ENCODE results near the gene GPC5. TPM values are rescaled to one million over a fixed set of nuclear protein-coding genes. Genes with fewer than 3 reads are reported as not detected.
A peak's percentile ranks its signal among the peaks of the same experiment; 100 is the strongest.

GPC5 gene
- total and polyA plus RNA-seq, 4 donors = 15.2 to 54.4 (median 24.0) TPM

- Histone ChIP-seq H3K9me3 (ENCODE audit: control insufficient read depth, insufficient read depth, low read length) (no peaks in the 10 kb centered on the region), H3K4me3 (ENCODE audit: low read depth, low read length) (no peak overlapping the region), H3K27me3 (ENCODE audit: control insufficient read depth, insufficient read depth, low read length) (no peaks in the 10 kb centered on the region), H3K4me1 (ENCODE audit: control insufficient read depth, insufficient read depth, low read length) (no peaks in the 10 kb centered on the region), H3K36me3 (ENCODE audit: control insufficient read depth, insufficient read depth, low read length) (no peaks in the 10 kb centered on the region), H3K27ac (ENCODE audit: low read depth, low read length) (no peak overlapping the region)
- peak in 4 of 6 donors; percentile 5 to 66 (median 42) for DNase-seq (ENCODE audit: low read depth in 4 of 6, low spot score in 6 of 6)
- 33% methylated on average over 1 of the region's 2 CpGs for WGBS (ENCODE audit: insufficient coverage)
These were observed 348.8 kb downstream of the GPC5 start for GRCh38 chr13:91747186-91747585.

- Histone ChIP-seq H3K27me3 (ENCODE audit: control insufficient read depth, insufficient read depth, low read length) (no peaks in the 10 kb centered on the region), H3K36me3 (ENCODE audit: control insufficient read depth, insufficient read depth, low read length) (no peaks in the 10 kb centered on the region), H3K27ac (ENCODE audit: low read depth, low read length) (no peak overlapping the region), H3K4me1 (ENCODE audit: control insufficient read depth, insufficient read depth, low read length) (no peaks in the 10 kb centered on the region), H3K9me3 (ENCODE audit: control insufficient read depth, insufficient read depth, low read length) (no peaks in the 10 kb centered on the region), H3K4me3 (ENCODE audit: low read depth, low read length) (no peak overlapping the region)
- DNase-seq (ENCODE audit: low read depth in 4 of 6, low spot score in 6 of 6) = no peak
- WGBS (ENCODE audit: insufficient coverage) = 100% methylated on average over 1 of the region's 4 CpGs
These were observed 350.1 kb downstream of the GPC5 start for GRCh38 chr13:91748416-91749089.

- 82% methylated on average over 1 of the region's 1 CpG for WGBS (ENCODE audit: insufficient coverage)
- H3K4me1 ChIP-seq (ENCODE audit: control insufficient read depth, insufficient read depth, low read length) = no peaks in the 10 kb centered on the region
- H3K4me3 ChIP-seq (ENCODE audit: low read depth, low read length) = no peak overlapping the region
- H3K36me3 ChIP-seq (ENCODE audit: control insufficient read depth, insufficient read depth, low read length) = no peaks in the 10 kb centered on the region
- no peak overlapping the region for H3K27ac ChIP-seq (ENCODE audit: low read depth, low read length)
- no peaks in the 10 kb centered on the region for H3K9me3 ChIP-seq (ENCODE audit: control insufficient read depth, insufficient read depth, low read length)
- DNase-seq (ENCODE audit: low read depth in 4 of 6, low spot score in 6 of 6) = no peak
- no peaks in the 10 kb centered on the region for H3K27me3 ChIP-seq (ENCODE audit: control insufficient read depth, insufficient read depth, low read length)
These were observed 360.3 kb downstream of the GPC5 start for GRCh38 chr13:91758724-91759123.

GRCh38 chr13:91762957-91763356, 364.5 kb downstream of the GPC5 start:
- Histone ChIP-seq H3K36me3 (ENCODE audit: control insufficient read depth, insufficient read depth, low read length) (no peaks in the 10 kb centered on the region), H3K27ac (ENCODE audit: low read depth, low read length) (no peak overlapping the region), H3K9me3 (ENCODE audit: control insufficient read depth, insufficient read depth, low read length) (no peaks in the 10 kb centered on the region), H3K4me3 (ENCODE audit: low read depth, low read length) (no peak overlapping the region), H3K4me1 (ENCODE audit: control insufficient read depth, insufficient read depth, low read length) (no peaks in the 10 kb centered on the region), H3K27me3 (ENCODE audit: control insufficient read depth, insufficient read depth, low read length) (no peaks in the 10 kb centered on the region)
- DNase-seq (ENCODE audit: low read depth in 4 of 6, low spot score in 6 of 6) = no peak
- 93% methylated on average over 2 of the region's 4 CpGs for WGBS (ENCODE audit: insufficient coverage)

- H3K36me3 ChIP-seq (ENCODE audit: control insufficient read depth, insufficient read depth, low read length) = no peaks in the 10 kb centered on the region
- DNase-seq (ENCODE audit: low read depth in 4 of 6, low spot score in 6 of 6) = no peak
- no peak overlapping the region for H3K4me3 ChIP-seq (ENCODE audit: low read depth, low read length)
- H3K27me3 ChIP-seq (ENCODE audit: control insufficient read depth, insufficient read depth, low read length) = no peaks in the 10 kb centered on the region
- no peak overlapping the region for H3K27ac ChIP-seq (ENCODE audit: low read depth, low read length)
- H3K9me3 ChIP-seq (ENCODE audit: control insufficient read depth, insufficient read depth, low read length) = no peaks in the 10 kb centered on the region
- WGBS (ENCODE audit: insufficient coverage) = no CpG with 5 or more reads among the region's 7 CpGs
- H3K4me1 ChIP-seq (ENCODE audit: control insufficient read depth, insufficient read depth, low read length) = no peaks in the 10 kb centered on the region
These were observed 366.1 kb downstream of the GPC5 start for GRCh38 chr13:91764527-91764926.

GRCh38 chr13:91767651-91768050, 369.2 kb downstream of the GPC5 start:
- WGBS (ENCODE audit: insufficient coverage) = no CpG with 5 or more reads among the region's 4 CpGs
- H3K4me3 ChIP-seq (ENCODE audit: low read depth, low read length) = no peak overlapping the region

GRCh38 chr13:91768746-91769145, 370.3 kb downstream of the GPC5 start:
- WGBS (ENCODE audit: insufficient coverage) = 100% methylated on average over 1 of the region's 2 CpGs
- Histone ChIP-seq H3K27ac (ENCODE audit: low read depth, low read length) (no peak overlapping the region), H3K27me3 (ENCODE audit: control insufficient read depth, insufficient read depth, low read length) (no peaks in the 10 kb centered on the region)

More at GRCh38 chr13:91767651-91768050, 369.2 kb downstream of the GPC5 start:
- Histone ChIP-seq H3K27me3 (ENCODE audit: control insufficient read depth, insufficient read depth, low read length) (no peaks in the 10 kb centered on the region), H3K36me3 (ENCODE audit: control insufficient read depth, insufficient read depth, low read length) (no peaks in the 10 kb centered on the region), H3K27ac (ENCODE audit: low read depth, low read length) (no peak overlapping the region), H3K9me3 (ENCODE audit: control insufficient read depth, insufficient read depth, low read length) (no peaks in the 10 kb centered on the region), H3K4me1 (ENCODE audit: control insufficient read depth, insufficient read depth, low read length) (no peaks in the 10 kb centered on the region)
- DNase-seq (ENCODE audit: low read depth in 4 of 6, low spot score in 6 of 6) = peak in 2 of 6 donors; percentile 17 to 50

GRCh38 chr13:91771229-91771628, 372.8 kb downstream of the GPC5 start:
- no peaks in the 10 kb centered on the region for H3K4me1 ChIP-seq (ENCODE audit: control insufficient read depth, insufficient read depth, low read length)
- DNase-seq (ENCODE audit: low read depth in 4 of 6, low spot score in 6 of 6) = no peak
- H3K36me3 ChIP-seq (ENCODE audit: control insufficient read depth, insufficient read depth, low read length) = no peaks in the 10 kb centered on the region
- H3K27me3 ChIP-seq (ENCODE audit: control insufficient read depth, insufficient read depth, low read length) = no peaks in the 10 kb centered on the region
- H3K9me3 ChIP-seq (ENCODE audit: control insufficient read depth, insufficient read depth, low read length) = no peaks in the 10 kb centered on the region
- no CpG with 5 or more reads among the region's 1 CpG for WGBS (ENCODE audit: insufficient coverage)
- H3K4me3 ChIP-seq (ENCODE audit: low read depth, low read length) = no peak overlapping the region
- H3K27ac ChIP-seq (ENCODE audit: low read depth, low read length) = no peak overlapping the region

More at GRCh38 chr13:91768746-91769145, 370.3 kb downstream of the GPC5 start:
- no peak overlapping the region for H3K4me3 ChIP-seq (ENCODE audit: low read depth, low read length)
- no peaks in the 10 kb centered on the region for H3K36me3 ChIP-seq (ENCODE audit: control insufficient read depth, insufficient read depth, low read length)
- no peaks in the 10 kb centered on the region for H3K9me3 ChIP-seq (ENCODE audit: control insufficient read depth, insufficient read depth, low read length)
- no peak for DNase-seq (ENCODE audit: low read depth in 4 of 6, low spot score in 6 of 6)
- no peaks in the 10 kb centered on the region for H3K4me1 ChIP-seq (ENCODE audit: control insufficient read depth, insufficient read depth, low read length)

- DNase-seq (ENCODE audit: low read depth in 4 of 6, low spot score in 6 of 6) = peak in 5 of 6 donors; percentile 17 to 85 (median 41)
- H3K36me3 ChIP-seq (ENCODE audit: control insufficient read depth, insufficient read depth, low read length) = no peaks in the 10 kb centered on the region
- no peak overlapping the region for H3K4me3 ChIP-seq (ENCODE audit: low read depth, low read length)
- H3K9me3 ChIP-seq (ENCODE audit: control insufficient read depth, insufficient read depth, low read length) = no peaks in the 10 kb centered on the region
- no peaks in the 10 kb centered on the region for H3K27me3 ChIP-seq (ENCODE audit: control insufficient read depth, insufficient read depth, low read length)
- H3K4me1 ChIP-seq (ENCODE audit: control insufficient read depth, insufficient read depth, low read length) = no peaks in the 10 kb centered on the region
- H3K27ac ChIP-seq (ENCODE audit: low read depth, low read length) = peak overlapping the region; percentile 58
- WGBS (ENCODE audit: insufficient coverage) = no CpG with 5 or more reads among the region's 3 CpGs
These were observed 375.3 kb downstream of the GPC5 start for GRCh38 chr13:91773591-91774227.

- DNase-seq (ENCODE audit: low read depth in 4 of 6, low spot score in 6 of 6) = no peak
- Histone ChIP-seq H3K4me1 (ENCODE audit: control insufficient read depth, insufficient read depth, low read length) (no peaks in the 10 kb centered on the region), H3K9me3 (ENCODE audit: control insufficient read depth, insufficient read depth, low read length) (no peaks in the 10 kb centered on the region), H3K27ac (ENCODE audit: low read depth, low read length) (peak overlapping the region; percentile 58), H3K27me3 (ENCODE audit: control insufficient read depth, insufficient read depth, low read length) (no peaks in the 10 kb centered on the region), H3K4me3 (ENCODE audit: low read depth, low read length) (no peak overlapping the region), H3K36me3 (ENCODE audit: control insufficient read depth, insufficient read depth, low read length) (no peaks in the 10 kb centered on the region)
- whole genome bisulfite sequencing (ENCODE audit: insufficient coverage) = 68% methylated on average over 3 of the region's 3 CpGs
These were observed 376.0 kb downstream of the GPC5 start for GRCh38 chr13:91774397-91774796.

Data from spinal cord (tissue), 10 donors.